HG02571 (cell line): Measurements from ENCODE around the gene PMEPA1.

Experiments
- ATAC-seq: cut with Tn5 transposase; IDR thresholded peaks from one replicate; pipeline ENCODE4 v1.9.1; 2021; ENCODE audit warnings: mild to moderate bottlenecking, moderate library complexity; ENCODE audit not compliant: unreplicated experiment

PMEPA1 gene

DNA sequence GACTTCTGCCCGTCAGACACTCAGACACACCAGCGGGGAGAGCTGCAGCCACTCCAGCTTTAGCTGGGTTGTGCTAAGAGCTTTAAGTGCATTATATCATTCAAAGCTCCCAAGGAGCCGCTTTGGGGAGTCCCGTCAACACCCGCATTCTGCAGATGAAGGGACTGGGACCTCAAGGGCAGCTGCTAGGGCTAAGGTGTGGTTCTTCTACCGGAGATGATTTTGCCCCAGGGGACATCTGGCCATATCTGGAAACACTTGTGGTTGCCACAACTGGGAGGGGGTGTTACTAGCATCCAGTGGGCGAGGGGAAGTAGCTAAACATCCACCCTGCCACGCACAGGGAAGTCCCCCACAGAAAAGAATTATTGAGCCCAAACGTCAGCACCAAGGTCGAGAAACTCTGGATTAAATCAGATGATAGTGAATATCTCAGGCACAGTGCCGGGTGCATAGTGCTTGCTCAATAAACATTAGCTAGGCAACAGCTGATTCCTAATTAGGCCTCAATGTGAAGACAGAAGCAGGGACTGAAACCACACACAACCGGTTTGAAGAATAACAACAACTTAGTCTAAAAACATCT is 29.6 kb downstream of the PMEPA1 start:
- ATAC-seq, result peak; percentile 51

DNA sequence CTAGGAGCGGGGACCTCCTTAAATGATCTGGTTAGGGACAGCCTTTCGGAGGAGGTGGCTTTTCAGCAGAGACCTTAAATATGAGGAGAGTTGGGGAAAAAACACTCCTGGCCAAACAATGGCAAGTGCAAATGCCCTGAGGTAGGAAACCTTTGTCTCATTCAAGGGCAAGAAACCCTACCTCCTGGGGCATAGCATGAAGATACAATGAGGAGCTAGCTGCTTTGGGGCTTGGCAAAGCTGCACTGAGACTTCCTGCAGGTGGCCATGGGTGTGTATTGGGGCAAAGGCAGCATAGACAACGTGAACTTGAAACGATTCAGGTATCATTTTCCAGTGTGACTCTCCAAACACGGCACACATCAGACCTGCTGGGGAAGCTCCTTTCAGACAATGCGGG is 30.7 kb downstream of the PMEPA1 start:
- no peak for ATAC-seq

DNA sequence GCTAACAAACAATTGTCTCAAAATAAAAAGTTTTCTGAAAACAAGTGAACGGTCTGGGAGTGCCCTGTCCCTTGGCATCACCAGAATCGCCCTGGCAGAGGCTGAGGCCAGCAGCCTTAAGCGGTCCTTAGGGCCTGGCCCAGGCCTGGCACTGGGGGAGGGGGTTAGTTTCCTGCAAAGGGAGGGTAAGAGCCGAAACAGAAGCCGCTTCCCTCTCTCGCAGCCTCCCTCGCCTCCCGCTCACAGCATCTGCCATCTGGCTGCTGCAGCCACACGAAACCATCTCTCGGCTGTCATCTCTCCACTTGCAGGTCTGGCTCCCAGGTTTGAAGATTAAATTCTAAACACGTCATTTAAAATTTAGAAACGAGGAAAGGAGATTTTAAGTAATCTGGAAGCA is 31.5 kb downstream of the PMEPA1 start:
- no peak for ATAC-seq

DNA sequence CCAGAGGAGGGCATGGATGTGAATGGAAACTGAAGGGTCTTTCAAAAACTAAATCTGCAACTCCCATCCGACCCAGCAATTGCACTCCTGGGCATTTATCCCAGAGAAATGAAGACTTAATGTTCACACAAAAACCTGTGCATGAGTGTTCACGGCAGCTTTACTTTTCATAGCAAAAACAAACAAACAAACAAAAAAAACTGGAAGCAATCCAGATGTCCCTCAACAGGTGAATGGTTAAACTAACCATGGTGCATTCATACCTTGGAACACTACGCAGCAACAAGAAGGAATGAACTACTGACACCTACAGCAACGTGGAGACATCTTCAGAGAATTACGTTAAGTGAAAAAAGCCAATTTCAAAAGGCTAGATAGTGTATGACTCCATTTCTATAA is 32.2 kb downstream of the PMEPA1 start:
- no peak for ATAC-seq

DNA sequence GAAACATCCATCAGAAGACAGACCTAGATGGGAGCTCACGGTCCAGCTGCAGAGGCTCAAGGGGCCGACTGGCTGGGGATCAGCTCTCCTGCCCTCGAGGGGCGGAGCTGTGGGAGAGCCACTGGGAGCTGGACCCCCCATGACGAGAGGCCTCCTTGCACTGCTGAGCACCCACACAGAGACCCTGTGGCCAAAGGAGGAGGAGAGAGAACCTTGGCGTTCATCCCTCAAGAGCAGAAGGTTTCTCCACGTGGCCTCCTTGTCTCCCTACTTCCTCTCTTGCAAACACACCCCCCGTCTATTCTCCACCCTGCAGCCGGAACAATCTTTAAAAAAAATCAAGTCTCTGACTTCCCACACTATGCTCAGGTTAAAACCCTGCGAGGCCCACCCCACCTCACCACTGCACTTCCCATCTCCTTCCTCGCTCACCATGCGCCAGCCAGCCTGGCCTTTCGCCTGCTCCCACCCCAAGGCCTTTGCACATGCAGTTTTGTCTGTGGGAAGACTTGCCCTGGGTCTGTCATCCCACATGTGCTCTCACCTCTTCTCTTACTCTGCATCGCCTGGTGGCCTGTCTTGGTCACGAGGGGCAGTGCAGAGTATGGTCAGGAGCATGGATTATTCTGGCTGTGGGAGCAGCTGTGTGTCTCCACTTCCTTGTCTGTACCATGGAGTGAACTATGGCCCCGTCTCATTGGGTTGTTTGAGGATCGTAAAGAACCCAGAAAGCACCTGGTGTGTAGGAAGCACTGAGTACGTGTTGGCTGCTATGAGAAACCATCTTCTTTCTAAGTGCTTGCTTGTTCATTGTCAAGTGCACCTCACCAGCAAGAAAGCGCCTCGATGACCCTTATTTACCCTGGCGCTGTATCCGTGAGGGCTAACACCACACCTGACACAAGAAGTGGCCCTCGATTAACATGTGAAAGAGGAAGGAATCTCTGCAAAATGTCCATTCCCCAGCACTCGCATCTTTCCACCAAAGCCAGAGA is 32.9 kb downstream of the PMEPA1 start:
- no peak for ATAC-seq

DNA sequence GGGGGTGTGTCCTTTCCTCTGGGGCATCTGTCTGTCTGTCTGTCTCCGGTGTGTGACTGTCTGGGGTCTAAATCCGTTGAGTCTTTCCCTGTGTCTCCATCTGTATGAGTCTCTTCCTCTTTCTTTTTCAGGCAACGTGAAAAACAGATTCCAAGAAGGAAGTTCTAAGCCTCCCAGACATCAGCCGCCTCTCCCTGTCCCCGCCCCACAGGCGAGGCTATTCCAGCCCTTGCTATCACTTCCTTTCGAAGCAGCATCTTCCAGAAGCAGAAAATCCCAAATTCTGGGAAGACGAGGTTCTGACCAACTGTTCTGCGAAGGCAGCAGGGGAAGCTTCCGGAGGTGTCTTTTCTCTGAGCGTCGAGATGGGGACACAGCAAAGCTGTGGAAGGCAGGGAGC is 34.0 kb downstream of the PMEPA1 start:
- no peak for ATAC-seq

DNA sequence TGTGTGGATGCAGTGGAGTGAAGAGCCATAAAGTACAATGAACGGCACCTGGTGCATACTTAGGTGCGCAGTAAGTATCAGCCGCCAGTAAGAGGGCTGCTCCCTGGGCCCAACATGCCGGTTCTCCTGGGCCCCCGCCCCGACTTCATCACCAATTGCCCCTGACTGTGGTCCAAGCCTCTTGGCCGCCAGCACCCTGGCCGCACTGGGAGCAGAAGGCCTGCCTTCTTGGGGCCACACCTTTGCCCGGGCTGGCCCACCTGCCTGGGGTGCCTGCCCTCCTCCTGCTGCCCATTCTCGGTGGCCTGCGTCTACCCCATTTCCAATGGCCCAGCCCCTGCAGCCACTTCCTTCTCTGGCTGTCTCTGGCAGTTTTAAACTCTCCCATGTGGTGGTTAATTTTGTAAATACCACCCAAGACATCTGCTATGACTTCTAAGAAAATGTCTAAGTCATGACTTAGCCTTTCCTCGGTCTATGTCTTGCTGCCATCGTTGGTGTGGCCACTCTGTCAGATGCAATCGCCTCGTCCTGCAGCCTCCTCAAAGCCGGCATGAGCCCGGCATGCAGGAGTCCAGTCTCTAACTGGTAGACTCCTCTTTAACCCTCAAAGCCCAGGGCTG is 36.8 kb downstream of the PMEPA1 start:
- no peak for ATAC-seq

DNA sequence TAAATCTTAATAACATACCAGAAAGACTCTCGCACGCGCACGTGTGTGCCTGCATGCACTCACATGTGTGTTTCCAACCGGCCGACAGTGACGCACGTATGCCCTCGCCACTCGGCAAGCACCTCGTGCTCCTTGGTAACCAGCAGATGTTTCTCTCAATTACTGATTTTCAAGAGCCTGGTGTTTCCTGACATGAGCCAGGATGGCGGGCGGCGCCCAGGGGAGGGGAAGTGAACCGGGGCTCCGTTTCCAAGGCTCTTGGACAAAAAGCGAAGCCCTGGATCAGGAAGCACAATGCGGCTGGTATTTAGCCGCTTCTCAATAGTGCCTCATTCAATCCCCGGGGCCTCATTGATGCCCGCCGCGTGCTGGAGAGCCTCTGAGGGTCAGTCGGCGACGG is 37.7 kb downstream of the PMEPA1 start:
- no peak for ATAC-seq

DNA sequence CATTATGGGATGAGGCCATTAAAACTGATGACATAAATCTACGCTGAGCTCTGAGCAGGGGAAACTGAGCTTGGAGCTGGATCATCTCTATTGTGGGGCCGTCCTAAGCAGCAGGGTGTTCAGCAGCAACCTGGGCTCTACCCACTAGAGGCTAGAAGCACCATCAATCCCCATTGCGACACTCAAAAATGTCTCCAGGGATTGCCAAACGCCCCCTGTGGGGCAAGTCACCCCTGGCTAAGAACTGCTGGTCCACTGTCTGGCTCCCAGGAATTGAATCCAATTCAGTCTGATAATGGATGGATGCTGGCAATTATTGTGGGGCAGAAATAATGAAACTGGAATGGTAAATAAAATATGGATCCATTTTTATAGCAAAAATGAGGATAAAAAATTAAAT is 38.2 kb downstream of the PMEPA1 start:
- no peak for ATAC-seq

DNA sequence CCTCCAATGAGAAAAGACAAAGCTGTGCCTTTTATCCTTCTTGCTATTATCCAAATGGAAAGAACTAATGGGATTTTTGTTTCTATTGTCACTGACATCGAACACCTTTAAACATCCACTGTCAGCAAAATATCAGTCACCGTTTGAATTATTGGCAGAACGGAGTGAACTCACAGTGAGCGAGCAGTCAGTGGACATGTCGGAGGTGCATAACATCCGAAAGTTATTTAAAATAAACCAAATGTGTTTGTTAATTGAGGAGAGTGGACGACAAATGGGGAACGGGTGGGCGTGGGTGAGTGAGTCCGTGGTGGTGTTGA is 38.8 kb downstream of the PMEPA1 start:
- no peak for ATAC-seq

DNA sequence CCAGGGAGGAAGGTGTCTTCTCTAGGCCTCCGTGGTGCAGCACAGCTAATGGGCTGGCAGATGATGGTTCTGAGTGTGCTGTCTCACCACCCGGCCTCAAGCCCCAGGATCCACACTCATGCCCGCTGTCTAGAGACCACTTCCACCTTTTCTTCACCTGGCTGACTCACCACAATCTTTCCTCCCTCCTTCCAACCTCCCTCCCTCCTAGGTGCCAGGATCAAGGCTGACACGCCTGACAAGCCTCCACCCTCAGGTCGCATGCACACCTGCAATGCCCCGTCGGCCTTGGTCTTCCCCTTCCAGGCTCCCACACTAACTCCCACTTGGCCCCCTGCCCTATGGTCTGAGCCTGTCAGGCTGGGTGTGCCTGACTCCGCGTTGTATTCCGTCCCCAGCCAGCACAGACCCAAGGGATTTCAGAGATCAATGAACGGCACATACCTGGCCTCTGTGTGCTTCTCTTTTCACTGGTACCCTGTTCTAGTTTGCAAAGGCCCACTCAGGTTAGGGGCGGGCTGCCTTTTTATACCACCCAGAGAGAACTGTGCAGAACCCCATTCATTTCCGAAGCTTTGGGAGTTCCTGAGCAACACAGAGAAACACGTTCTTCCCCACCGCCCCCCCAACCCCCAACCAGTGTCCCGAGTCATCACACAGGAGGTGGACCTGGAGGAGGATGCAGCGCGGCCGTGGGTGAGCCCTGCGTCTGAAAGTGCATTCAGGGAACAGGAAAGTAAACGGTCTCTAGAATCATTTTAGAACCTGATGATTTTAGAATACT is 39.3 kb downstream of the PMEPA1 start:
- no peak for ATAC-seq

DNA sequence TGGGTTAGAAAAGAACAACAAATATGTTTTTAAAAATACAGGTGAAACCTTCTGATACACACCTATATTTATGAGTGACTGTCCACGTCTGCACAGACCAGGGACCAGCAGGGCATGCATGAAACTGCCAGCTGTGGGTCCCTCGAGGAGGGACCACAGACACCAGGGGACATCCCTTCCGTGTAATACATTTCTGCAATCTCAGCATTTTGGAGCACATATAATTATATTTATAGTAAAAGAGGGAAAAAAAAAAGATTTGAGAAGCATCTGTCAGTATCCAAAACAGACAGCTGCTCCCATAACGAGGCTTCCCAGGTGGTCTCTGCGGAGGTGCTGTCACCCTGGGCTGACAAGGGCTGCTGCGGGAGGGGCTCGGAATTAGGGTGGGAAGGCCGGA is 40.2 kb downstream of the PMEPA1 start:
- ATAC-seq, result no peak

DNA sequence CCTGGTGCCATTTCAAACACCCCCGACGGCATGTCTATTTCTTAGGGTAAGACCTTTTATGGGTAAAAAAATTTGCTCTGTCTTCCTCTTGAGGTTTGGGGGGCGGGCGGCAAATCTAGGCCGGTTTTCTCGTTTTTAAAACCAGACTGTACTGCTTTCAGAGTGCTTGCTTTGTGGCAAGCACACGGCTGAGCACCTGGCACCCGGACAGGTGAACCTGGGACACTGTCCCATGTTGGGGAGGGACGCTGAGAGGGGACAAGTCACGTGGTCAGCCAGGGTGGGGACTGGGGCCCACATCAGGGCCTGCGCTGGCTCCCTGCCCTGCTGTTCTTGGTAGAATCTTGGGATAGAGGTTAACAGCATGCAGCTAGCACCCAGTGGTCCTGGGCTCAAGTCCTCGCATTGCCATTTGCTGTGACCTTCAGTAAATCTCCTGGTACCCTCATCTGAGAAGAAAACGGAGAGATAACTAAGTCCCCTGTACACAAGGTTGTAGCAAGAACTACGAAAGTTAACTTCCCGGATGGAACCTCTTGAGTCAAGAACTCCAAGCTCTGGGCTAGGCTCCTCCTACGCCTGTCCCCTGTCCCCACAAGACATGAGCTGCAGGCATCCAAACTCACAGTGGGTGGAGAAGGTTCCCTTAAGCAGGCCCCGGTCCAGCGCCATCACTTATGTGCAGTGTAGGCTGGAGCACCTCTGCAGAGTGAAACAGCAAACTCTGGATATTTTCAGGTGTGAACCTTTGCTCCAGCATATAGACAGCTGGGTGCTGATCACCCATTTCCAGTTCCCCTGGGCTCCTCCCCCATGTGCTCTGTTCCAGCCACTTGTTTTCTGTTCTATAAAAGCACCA is 41.7 kb downstream of the PMEPA1 start:
- no peak for ATAC-seq

DNA sequence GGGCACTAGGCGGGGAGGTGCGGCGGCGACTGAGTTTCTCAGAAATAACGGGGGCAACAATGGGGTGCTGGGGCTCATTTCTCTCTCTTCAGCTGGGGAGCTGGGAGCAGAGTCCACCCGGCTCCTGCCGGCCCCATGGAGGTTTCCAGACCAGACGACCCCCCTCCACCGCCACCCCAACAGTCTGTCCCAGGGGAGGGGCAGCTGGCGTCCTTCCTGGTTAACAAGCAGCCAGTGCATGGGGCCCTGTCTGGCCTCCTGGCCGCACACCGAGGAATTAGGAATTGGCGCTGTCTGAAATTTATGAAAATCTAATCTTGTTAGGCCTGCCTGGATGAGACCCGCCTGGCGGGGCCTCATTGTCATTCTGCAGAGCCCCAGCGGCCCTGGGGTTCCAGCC is 42.4 kb downstream of the PMEPA1 start:
- no peak for ATAC-seq

DNA sequence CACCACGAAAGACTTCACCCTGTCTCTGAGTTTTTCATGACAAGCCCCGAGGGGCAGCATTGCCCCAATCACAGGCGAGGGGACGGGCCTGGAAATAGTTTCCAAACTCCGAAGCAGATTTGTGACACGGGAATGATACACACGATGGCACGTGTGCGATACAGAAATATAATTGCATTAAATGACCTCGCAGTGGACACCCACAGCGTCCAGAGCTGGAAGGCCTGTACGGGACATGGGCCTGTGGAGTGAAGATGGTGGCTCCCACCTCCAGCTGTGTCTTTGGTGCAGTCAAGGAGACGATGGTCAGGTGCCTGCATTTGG is 43.0 kb downstream of the PMEPA1 start:
- no peak for ATAC-seq

DNA sequence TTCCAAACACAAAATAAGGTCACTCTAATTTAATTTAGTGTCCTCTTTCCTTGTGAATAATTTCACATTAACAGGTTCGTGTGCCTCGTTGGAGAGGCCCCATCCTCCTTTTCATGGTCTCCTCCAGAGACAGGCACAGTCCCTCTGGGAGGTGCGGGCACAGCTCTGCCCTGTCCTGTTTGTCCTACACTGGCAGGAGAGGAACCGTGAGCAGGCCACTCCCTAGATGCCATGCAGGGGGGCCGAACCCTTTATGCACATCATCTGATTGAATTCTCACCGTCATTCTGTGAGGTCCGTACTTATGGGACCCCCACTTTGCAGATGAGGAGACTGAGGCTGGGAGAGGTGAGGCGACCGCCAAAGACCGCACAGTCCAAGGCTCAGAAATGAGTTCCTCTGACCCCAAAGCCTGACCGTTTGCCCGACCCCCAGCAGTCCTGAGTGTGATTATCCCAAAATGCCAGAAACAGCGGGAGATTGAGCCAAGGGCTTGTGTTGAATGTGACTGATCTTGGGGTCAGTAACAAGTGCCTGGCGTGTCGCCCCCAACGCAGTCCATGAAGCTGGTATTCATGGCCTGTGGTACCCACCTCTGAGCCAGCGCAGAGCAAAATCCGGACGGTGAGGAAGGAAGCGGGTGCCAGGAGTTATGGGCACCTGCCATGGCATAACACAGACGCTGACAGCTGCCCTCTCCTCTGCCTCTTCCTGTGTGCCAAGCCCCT is 43.5 kb downstream of the PMEPA1 start:
- ATAC-seq, result no peak

DNA sequence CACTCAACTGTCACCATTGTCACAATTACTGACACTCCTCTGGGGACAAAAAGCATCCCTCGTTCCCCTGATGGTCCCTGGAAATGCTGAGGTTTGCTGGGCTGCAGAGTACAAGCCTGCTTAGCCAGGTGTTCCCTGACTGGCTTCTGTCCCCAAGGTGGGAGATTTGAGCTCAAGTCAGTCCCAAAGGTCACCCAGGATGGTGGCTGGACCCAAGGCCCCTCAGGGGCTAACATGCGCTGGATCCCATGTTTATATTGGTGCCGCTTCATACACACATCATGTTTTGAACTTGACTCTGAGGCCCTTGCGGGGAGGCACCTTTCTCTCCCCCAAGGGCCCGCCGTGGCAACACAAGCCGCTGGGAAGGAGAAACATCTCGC is 44.2 kb downstream of the PMEPA1 start:
- ATAC-seq, result no peak

DNA sequence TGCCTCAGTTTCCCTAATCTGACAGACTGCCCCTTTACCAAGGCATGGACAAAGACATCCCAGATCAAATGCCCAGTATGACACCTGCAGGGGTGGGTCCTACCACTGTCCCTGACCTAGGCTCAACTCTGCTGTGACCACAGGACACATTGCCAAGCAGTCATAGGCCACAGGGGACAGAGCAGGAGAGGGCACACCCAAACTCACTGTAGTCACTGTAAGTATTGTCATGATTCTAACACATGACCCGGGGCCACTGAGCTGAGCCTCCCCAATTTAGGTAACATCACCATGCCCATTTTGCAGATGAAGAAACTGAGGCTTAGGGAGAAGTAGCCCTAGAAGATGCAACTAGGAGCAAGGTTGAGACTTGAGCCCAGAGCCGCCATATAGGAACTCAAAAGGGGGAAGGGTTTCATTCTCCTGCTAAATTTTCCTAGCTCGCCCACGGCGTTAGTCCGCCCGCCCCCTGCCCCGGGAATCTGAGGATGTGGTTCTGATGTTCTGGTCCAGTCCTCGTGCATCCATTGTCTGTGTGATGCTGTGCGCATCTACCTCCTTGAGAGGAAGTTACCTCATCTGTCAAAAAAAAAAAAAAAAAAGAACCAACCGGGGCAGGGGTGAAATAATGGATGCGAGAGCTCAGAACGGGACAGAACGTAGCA is 44.8 kb downstream of the PMEPA1 start:
- ATAC-seq, result no peak

DNA sequence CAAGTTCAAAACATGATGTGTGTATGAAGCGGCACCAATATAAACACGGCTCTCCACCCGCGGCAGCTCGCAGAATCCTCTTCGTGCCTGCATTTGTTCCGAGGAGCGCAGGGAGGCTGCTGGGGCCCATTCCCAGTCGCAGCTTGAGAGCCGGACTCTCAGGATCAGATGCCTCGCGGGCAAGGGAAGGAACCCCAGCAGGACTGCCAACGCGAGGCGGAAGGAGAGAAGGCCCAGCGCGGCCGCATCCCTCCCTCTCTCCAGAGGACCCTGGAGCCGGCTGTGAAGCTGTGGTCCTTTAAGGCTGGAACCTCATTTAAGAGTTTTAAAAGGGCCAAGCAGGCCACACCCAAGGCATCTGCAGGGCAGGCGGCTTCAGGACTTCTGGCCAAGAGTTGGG is 45.3 kb downstream of the PMEPA1 start:
- no peak for ATAC-seq
